Body of pancreas (tissue), 4 donors: ENCODE results near the gene AGBL5. TPM values are rescaled to one million over a fixed set of nuclear protein-coding genes. Genes with fewer than 3 reads are reported as not detected.
"Not testable (repeated sequence)": the region's sequence is repeated elsewhere in the genome, so short reads cannot be mapped to it uniquely, and the experiment has no call there.

Experiments
- ATAC-seq: fragments of 150-250 bp; one replicate; pipeline ENCODE4 v1.9.1; 2016
- DNase-seq, 4 donors: peaks; one replicate each; pipeline ENCODE4 v3.0.0-alpha.2; 2019
- H3K27ac ChIP-seq, 4 donors: fragments of 200-600 bp; sonication (generic); 1 replicate in 3 of 4; 2 replicates in 1 of 4; pipeline versions ENCODE4 v1.5.1 to v1.6.1; 2016 to 2019; ENCODE audit warnings: mild to moderate bottlenecking in 1 of 4, mixed read lengths in 1 of 4, moderate library complexity in 1 of 4
- H3K27me3 ChIP-seq, 2 donors: fragments of 200-600 bp; sonication (generic); one replicate each; pipeline ENCODE4 v1.6.0; 2016; ENCODE audit warnings: mild to moderate bottlenecking in 1 of 2
- H3K36me3 ChIP-seq, 2 donors: fragments of 200-600 bp; sonication (generic); replicated peaks in 1 of 2; 2 replicates each; pipeline ENCODE4 v1.5.1; 2016; ENCODE audit warnings: low read depth in 2 of 2; ENCODE audit not compliant: insufficient read depth in 1 of 2
- H3K4me1 ChIP-seq: fragments of 200-600 bp; sonication (generic); one replicate; pipeline ENCODE4 v1.6.0; 2016
- H3K4me3 ChIP-seq, 2 donors: fragments of 200-600 bp; sonication (generic); 1 replicate in 1 of 2; 2 replicates in 1 of 2; pipeline ENCODE4 v1.5.1; 2016 to 2019
- H3K9me3 ChIP-seq, 3 donors: fragments of 200-600 bp; sonication (generic); 1 replicate in 2 of 3; 2 replicates in 1 of 3; pipeline ENCODE4 v1.5.1; 2016
- CTCF ChIP-seq, 7 experiments: fragments of 450-650 bp in 4 of 7; fragments of 200-600 bp in 3 of 7; sonication (generic) in 3 of 7; IDR thresholded peaks; one replicate each; pipeline ENCODE4 v1.5.1; 2016 to 2019; ENCODE audit warnings: antibody characterized with exemption in 7 of 7
- POLR2A ChIP-seq, 3 donors: fragments of 450-650 bp; IDR thresholded peaks; one replicate each; pipeline ENCODE4 v1.6.1; 2016; ENCODE audit warnings: antibody characterized with exemption in 3 of 3, mild to moderate bottlenecking in 2 of 3
- WGBS, 2 donors: methylation state at CpG; one replicate each; pipeline ENCODE4 v1.1.5; 2017; 5-methylcytosine and 5-hydroxymethylcytosine counted together
- intact Hi-C: fragments of 100-400 bp; cut with DNase I; formaldehyde crosslinking; loops from one replicate; pipeline ENCODE4 v1.15.1; 2023
- total RNA-seq, 2 donors: library from RNA; depleted of rRNA; stranded (reverse); fragments of >200 nt; gene quantifications; one replicate each; pipeline ENCODE4 v1.1.0, GENCODE V29; 2016

The AGBL5 gene
- total RNA-seq, 2 donors from 2014 or later: 5.6 to 12.2 TPM

GRCh38 chr2:27118525-27119329, 67.3 kb downstream of the AGBL5 start, which contains the start of gene CGREF1:
TSS of gene CGREF1 (minus strand) at chr2:27119128. CDS start at chr2:27104366, 14,762 bp downstream.
- ATAC-seq: peak; percentile 29
- 4 to 41% methylated on average over 5 to 67 of the region's 84 CpGs for WGBS, 2 donors

GRCh38 chr2:27119330-27119670, 67.8 kb downstream of the AGBL5 start:
- ATAC-seq, H3K9me3 ChIP-seq, H3K36me3 ChIP-seq, H3K27ac ChIP-seq, DNase-seq, H3K4me3 ChIP-seq, intact Hi-C loops: not testable (repeated sequence)
- Histone ChIP-seq H3K4me1 (peaks cover 27% of the 10 kb centered on the region), H3K27me3 (peaks cover 0 to 12% of the 10 kb centered on the region in 2 donors)
- 72 to 78% methylated on average over 8 of the region's 8 CpGs for WGBS, 2 donors

More at GRCh38 chr2:27118525-27119329, 67.3 kb downstream of the AGBL5 start, which contains the start of gene CGREF1:
- peak in 1 of 4 donors; percentile 24 for DNase-seq
- H3K9me3 ChIP-seq: no peaks in the 10 kb centered on the region
- no peak within 1 kb of the TSS for H3K4me3 ChIP-seq
- peaks cover 0 to 12% of the 10 kb centered on the region in 2 donors for H3K27me3 ChIP-seq
- TF ChIP-seq POLR2A (IDR thresholded peaks at IDR 0.05) (no peak), CTCF (IDR thresholded peaks at IDR 0.05) (no peak)
- H3K27ac ChIP-seq: no peak within 1 kb of the TSS
- intact Hi-C loops: no loop called here
- peaks cover 21% of the 10 kb centered on the region for H3K4me1 ChIP-seq
- no peaks in the 10 kb centered on the region for H3K36me3 ChIP-seq

Other genes starting within 250 kb of the AGBL5 start
- not detected for gene DPYSL5, start 203.5 kb upstream of the AGBL5 start, total RNA-seq
- 10 to 100 TPM in 1 of 2 donors, 1 to 10 TPM in 1; 9.3 to 15.8 TPM for gene MAPRE3, start 81.0 kb upstream of the AGBL5 start, total RNA-seq
- gene TMEM214, start 18.7 kb upstream of the AGBL5 start, total RNA-seq: 100 to 1,000 TPM in 1 of 2 donors, 10 to 100 TPM in 1; 59.9 to 119 TPM
- gene OST4, start 20.0 kb downstream of the AGBL5 start, total RNA-seq: 100 to 1,000 TPM; 103 to 129 TPM
- gene EMILIN1, start 26.9 kb downstream of the AGBL5 start, total RNA-seq: 10 to 100 TPM; 21.8 to 24.1 TPM
- 1 to 10 TPM; 4.2 to 7.3 TPM for gene KHK, start 35.1 kb downstream of the AGBL5 start, total RNA-seq
- 1 to 10 TPM; 1.0 to 3.0 TPM for gene CGREF1, start 67.5 kb downstream of the AGBL5 start, total RNA-seq
- under 1 TPM in 1 of 2 donors, not detected in 1; 0.33 TPM for gene ABHD1, start 72.1 kb downstream of the AGBL5 start, total RNA-seq
- 100 to 1,000 TPM in 1 of 2 donors, 10 to 100 TPM in 1; 56.3 to 103 TPM for gene PREB, start 83.0 kb downstream of the AGBL5 start, total RNA-seq
- gene PRR30, start 87.7 kb downstream of the AGBL5 start, total RNA-seq: not detected
- gene TCF23, start 97.3 kb downstream of the AGBL5 start, total RNA-seq: under 1 TPM; under 0.01 to 0.66 TPM
- gene ATRAID, start 160.4 kb downstream of the AGBL5 start, total RNA-seq: 10 to 100 TPM; 69.2 to 75.0 TPM
- 10 to 100 TPM; 17.4 to 34.6 TPM for gene SLC5A6, start 160.6 kb downstream of the AGBL5 start, total RNA-seq
- gene CAD, start 165.7 kb downstream of the AGBL5 start, total RNA-seq: 10 to 100 TPM; 18.4 to 36.9 TPM
- gene SLC30A3, start 211.4 kb downstream of the AGBL5 start, total RNA-seq: not detected
- gene DNAJC5G, start 223.8 kb downstream of the AGBL5 start, total RNA-seq: 1 to 10 TPM in 1 of 2 donors, not detected in 1; 1.3 TPM
- gene TRIM54, start 230.8 kb downstream of the AGBL5 start, total RNA-seq: under 1 TPM in 1 of 2 donors, not detected in 1; 0.26 TPM